SKM-1 (cell line): ENCODE measurements around the gene GRIN1.

Experiments
- DNase-seq: peaks from one replicate; lab custom pipeline; 2025; ENCODE audit not compliant: unreplicated experiment; lab: John Stamatoyannopoulos, UW

The GRIN1 gene

DNA sequence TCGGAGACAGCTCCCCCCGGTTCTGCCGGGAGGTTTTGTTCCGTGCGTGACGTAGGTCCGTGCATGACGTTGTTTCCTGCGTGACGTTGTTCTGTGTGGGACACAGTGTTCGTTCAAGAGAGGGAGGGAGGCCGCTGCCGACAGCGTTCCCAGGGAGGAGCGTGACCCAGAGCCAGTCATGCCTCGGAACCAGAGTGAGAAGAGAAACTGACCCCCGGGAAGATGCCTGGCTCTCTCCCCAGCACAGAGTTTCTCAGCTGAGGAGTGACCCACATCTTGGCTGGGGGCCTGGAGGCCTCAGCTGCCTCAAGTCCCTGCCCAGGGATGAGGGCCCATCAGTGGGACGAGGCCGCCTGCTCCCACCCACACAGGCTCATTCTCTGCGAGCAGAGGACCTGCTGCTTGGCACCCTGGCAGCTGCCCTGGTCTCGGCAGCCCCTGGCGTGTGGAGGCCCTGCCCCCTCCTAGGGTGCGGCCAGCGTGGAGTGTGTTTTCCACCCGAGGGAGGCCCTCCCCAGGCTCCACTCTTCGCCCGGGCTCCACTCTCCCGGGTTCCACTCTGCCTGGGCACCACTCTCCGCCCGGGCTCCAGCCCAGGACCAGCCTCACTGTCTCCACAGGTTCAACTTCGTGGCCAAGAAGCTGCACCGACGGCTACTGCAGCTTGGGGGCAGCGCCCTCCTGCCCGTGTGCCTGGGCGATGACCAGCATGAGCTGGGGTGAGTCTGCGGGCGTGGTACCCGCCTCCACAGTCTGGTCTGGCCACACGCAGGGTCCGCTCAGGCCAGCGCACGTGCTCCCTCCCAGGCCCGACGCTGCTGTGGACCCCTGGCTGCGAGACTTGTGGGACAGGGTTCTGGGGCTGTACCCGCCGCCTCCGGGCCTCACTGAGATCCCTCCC lies 74.5 kb downstream of the GRIN1 start:
- no peak for DNase-seq

DNA sequence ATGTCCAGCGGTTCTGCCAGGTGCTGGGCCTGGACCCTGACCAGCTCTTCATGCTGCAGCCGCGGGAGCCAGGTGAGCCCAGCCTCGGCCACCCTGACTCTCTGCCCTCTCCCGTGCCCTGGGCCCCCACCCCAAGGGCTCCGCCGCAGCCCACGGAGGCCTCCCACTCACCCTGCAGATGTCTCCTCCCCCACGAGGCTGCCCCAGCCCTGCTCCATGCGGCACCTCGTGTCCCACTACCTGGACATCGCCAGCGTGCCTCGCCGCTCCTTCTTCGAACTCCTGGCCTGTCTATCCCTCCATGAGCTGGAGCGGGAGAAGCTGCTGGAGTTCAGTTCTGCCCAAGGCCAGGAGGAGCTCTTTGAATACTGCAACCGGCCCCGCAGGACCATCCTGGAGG lies 75.7 kb downstream of the GRIN1 start:
- no peak for DNase-seq

- no peak for DNase-seq
These were observed 76.4 kb downstream of the GRIN1 start for GRCh38 chr9:137215196-137215986.

DNA sequence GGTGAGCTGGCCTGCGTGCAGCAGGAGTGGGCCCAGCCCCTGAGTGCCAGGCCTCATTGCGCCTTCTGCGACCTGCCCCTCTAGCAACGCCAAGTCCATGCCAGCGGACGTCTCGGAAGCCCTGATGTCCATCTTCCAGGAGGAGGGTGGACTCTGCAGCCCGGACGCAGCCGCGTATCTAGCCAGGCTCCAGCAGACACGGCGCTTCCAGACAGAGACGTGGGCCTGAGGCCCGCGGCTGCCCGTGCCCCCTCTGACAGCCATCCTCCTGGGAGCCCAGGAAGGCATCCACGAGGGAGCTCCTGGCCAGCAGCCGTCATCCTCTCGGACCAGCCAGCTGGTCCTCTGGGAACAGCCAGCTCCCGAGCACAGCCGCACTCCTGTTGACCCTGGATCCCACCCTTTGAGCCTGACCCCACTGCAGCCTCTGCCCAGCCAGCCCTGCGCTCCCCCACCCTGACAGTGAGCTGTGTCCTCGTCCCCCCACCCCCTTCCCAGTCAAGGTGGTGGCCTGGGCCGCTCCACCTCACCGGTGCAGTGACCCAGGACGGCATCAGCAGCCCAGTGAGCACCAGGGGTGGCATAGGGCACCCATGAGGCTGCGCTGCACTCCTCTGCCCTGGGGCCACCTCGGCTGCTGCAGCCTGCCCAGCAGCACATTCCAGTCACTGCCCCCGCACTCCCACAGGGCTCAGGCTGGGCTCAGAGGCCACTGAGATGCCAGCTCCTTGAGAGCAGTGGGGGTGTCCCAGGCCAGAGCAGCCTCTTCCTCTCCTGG lies 77.4 kb downstream of the GRIN1 start:
- no peak for DNase-seq

GRCh38 chr9:137217276-137218211 lies 78.6 kb downstream of the GRIN1 start:
- no peak for DNase-seq

GRCh38 chr9:137218212-137218753 lies 79.3 kb downstream of the GRIN1 start:
- no peak for DNase-seq
